RCC 7860 (cell line): ENCODE measurements around the gene HIF1A.

ENCODE experiments used
- DNase-seq: peaks from one replicate; pipeline ENCODE4 v3.0.0-alpha.2; 2015; ENCODE audit warnings: low spot score
- FAIRE-seq: peaks from 2 replicates; lab custom pipeline; 2012; peaks lifted over from hg19 to GRCh38; lab: Jason Lieb, UNC

HIF1A gene

DNA sequence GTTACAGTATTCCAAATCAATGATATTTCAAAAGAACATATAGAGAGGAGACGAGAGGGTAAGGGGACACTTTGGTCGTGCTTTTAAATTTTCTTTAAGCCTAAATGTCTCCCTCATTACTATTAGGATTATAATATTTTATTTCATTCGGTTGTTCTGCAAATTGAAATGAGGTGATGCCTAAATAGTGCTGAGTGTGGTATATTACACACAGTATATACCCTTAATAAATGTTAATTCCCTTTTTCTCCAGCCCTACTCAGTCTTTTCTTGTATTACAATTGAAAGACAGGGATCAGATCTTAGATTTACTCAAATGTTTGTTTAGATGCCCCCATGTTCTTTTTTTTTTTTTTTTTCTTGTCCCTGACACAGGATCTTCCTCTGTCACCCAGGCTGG, 74.6 kb downstream of the HIF1A start:
- FAIRE-seq (no peak), DNase-seq (no peak)

DNA sequence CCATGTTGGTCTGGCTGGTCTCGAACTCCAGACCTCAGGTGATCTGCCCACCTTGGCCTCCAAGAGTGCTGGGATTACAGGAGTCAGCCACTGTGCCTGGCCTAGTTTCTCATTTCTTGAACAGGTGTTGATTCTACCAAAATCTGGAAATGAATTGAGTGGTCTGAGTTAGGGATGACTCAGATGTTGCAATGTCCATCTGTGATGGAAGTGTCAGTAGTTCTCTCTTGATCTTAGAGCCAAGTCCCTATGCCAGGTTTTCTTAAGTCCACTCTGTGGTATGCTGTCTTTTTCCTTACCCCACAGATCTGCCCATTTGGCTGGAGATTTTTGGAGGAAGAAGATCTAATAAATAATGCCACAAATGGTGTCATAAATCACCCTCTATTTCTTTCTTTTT, 79.5 kb downstream of the HIF1A start:
- DNase-seq (no peak), FAIRE-seq (no peak)

DNA sequence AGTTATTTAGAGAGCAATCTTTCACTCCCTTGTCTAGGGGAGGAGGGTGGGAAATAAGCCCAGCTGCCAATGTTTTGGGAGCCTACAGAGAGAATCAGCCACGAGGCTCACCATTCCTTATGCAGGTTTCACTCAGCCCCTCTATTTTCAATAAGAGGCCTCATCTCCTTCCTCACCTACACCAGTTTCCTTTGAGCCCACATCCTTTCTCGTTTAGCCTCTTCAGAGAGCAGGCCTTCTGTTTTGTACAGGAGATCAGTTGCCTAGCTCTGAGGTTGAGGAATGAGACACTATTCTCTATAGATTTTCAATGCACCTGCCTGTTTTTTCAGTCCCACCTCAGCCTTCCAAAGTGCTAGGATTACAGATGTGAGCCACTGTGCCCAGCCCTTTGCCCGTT, 84.8 kb downstream of the HIF1A start:
- DNase-seq (no peak), FAIRE-seq (no peak)

DNA sequence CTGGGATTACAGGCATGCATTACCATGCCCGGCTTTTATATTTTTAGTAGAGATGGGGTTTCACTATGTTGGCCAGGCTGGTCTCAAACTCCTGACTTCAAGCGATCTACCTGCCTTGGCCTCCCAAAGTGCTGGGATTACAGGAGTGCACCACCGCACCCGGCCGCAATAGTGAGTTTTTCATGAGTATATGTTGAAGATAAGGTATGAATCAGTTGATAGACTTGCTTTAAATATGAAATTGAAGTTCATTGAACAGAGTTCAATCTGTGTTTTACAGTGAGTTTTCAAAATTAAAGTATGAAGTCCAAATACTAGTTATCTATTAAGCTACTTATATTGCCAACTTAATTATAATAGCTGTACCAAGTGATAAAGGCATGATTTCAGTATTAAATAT, 102.0 kb downstream of the HIF1A start:
- FAIRE-seq (no peak), DNase-seq (no peak)
